ENCODE data around the gene SETD2. TPM values are rescaled to one million over a fixed set of nuclear protein-coding genes. Genes with fewer than 3 reads are reported as not detected.
"Not testable (repeated sequence)": the region's sequence is repeated elsewhere in the genome, so short reads cannot be mapped to it uniquely, and the experiment has no call there.

SETD2 gene
- total RNA-seq, 2 experiments from 2014 or later: 55.7 to 74.5 TPM

DNA sequence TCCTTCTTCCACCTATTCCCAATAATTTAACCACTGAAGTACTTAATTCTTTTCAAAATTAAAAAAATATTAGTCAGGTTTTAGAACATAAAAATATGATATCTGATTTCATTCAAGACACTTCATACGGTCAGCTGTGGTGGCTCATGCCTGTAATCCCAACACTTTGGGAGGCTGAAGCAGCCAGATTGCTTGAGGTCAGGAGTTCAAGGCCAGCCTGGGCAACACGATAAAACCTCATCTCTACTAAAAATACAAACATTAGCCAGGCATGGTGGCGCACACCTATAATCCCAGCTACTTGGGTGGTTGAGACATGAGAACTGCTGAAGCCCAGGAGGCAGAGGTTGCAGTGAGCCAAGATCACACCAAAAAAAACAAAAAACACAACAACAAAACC lies 127.8 kb downstream of the SETD2 start:
- Histone ChIP-seq H3K27ac (ENCODE audit: low read depth, low read length, poor library complexity, severe bottlenecking) (no peak overlapping the region), H4K20me1 (ENCODE audit: insufficient read depth, low read length) (no peaks in the 10 kb centered on the region), H3K9me2 (ENCODE audit: insufficient read depth, low read length) (no peaks in the 10 kb centered on the region), H3K4me3 (ENCODE audit: low read depth, low read length, poor library complexity, severe bottlenecking) (no peak overlapping the region), H3K79me2 (ENCODE audit: insufficient read depth, low read depth, low read length) (0 out of 2 replicates have a peak, but pooled peaks cover 6% of the 10 kb centered on the region), H3K9me3 (ENCODE audit: low read length) (no peaks in the 10 kb centered on the region), H3K4me2 (ENCODE audit: low read length) (no peak overlapping the region), H3K4me1 (ENCODE audit: insufficient read depth, low read length, poor library complexity, severe bottlenecking) (peaks cover 17% of the 10 kb centered on the region), H3K36me3 (ENCODE audit: insufficient read depth, low read length) (peaks cover 92% of the 10 kb centered on the region), H2AFZ (ENCODE audit: low read length) (no peak overlapping the region)
- no peak for DNase-seq (ENCODE audit: low spot score)
- ChIA-PET CTCF (ENCODE audit: unreplicated experiment) (no interaction called here), POLR2A (interaction anchor here (0.7 to 1.0 kb wide), 2 partner anchors 16 to 27 kb away, joined by 3 read pairs; no protein-coding TSS in a partner anchor)
- TF ChIP-seq, protein P1, sequence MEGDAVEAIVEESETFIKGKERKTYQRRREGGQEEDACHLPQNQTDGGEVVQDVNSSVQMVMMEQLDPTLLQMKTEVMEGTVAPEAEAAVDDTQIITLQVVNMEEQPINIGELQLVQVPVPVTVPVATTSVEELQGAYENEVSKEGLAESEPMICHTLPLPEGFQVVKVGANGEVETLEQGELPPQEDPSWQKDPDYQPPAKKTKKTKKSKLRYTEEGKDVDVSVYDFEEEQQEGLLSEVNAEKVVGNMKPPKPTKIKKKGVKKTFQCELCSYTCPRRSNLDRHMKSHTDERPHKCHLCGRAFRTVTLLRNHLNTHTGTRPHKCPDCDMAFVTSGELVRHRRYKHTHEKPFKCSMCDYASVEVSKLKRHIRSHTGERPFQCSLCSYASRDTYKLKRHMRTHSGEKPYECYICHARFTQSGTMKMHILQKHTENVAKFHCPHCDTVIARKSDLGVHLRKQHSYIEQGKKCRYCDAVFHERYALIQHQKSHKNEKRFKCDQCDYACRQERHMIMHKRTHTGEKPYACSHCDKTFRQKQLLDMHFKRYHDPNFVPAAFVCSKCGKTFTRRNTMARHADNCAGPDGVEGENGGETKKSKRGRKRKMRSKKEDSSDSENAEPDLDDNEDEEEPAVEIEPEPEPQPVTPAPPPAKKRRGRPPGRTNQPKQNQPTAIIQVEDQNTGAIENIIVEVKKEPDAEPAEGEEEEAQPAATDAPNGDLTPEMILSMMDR (conservative IDR thresholded peaks at IDR 0.05; ENCODE audit: low read length): no peak
- TF ChIP-seq EZH2phosphoT487 (IDR thresholded peaks at IDR 0.05; ENCODE audit: borderline replicate concordance, low read depth, low read length): no peak
- intact Hi-C loops (cut with micrococcal nuclease; ENCODE audit: unreplicated experiment): no loop called here
- no TSS peak for BruUV-seq (replicated peaks)

GRCh38 chr3:47035645-47036044 lies 128.3 kb downstream of the SETD2 start:
- Histone ChIP-seq H3K4me3 (ENCODE audit: low read depth, low read length, poor library complexity, severe bottlenecking) (no peak overlapping the region), H3K79me2 (ENCODE audit: insufficient read depth, low read depth, low read length) (0 out of 2 replicates have a peak, but pooled peaks cover 6% of the 10 kb centered on the region), H3K4me2 (ENCODE audit: low read length) (no peak overlapping the region), H3K4me1 (ENCODE audit: insufficient read depth, low read length, poor library complexity, severe bottlenecking) (peaks cover 21% of the 10 kb centered on the region), H2AFZ (ENCODE audit: low read length) (no peak overlapping the region), H3K9me3 (ENCODE audit: low read length) (no peaks in the 10 kb centered on the region), H3K9me2 (ENCODE audit: insufficient read depth, low read length) (no peaks in the 10 kb centered on the region), H4K20me1 (ENCODE audit: insufficient read depth, low read length) (no peaks in the 10 kb centered on the region), H3K36me3 (ENCODE audit: insufficient read depth, low read length) (peaks cover 92% of the 10 kb centered on the region), H3K27ac (ENCODE audit: low read depth, low read length, poor library complexity, severe bottlenecking) (no peak overlapping the region)
- intact Hi-C loops (cut with micrococcal nuclease; ENCODE audit: unreplicated experiment): no loop called here
- TF ChIP-seq, protein P1 (conservative IDR thresholded peaks at IDR 0.05; ENCODE audit: low read length): no peak
- no peak for TF ChIP-seq EZH2phosphoT487 (IDR thresholded peaks at IDR 0.05; ENCODE audit: borderline replicate concordance, low read depth, low read length)
- TSS peak; percentile 39 for BruUV-seq (replicated peaks)
- ChIA-PET POLR2A (interaction anchor here (1.0 kb wide), 1 partner anchor 16 kb away, joined by 3 read pairs; no protein-coding TSS in a partner anchor), CTCF (ENCODE audit: unreplicated experiment) (no interaction called here)
- no peak for DNase-seq (ENCODE audit: low spot score)

DNA sequence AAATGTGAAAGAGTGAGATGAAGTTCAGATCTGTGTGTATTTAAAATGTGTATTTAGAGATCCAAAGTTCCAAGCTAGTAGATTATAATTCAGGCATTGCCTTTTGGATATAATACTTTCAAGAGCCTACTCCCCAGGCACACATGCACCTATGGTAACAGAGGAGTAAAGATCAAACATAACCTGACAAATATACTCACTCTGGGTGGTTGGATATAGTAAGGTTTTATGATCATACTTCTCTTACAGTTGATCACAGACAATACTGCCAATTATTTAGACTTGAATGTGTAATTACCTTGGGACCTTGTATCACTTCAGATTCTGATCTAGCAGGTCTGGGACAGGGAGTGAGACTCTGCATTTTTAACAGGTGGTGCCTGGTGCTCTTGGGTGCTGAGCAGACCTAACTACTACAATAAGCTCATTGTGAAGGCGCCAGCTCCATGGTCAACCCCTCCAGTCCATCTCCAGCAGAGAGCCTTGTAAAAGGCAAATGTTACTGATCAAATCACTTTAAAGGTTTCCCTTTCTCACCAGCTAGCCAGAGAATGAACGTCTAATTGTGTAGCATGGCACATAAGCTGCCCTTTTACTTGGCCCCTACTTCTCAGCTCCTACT lies 128.9 kb downstream of the SETD2 start:
- intact Hi-C loops (cut with micrococcal nuclease; ENCODE audit: unreplicated experiment): no loop called here
- CTCF ChIA-PET (ENCODE audit: unreplicated experiment): no interaction called here

GRCh38 chr3:47031041-47031440 lies 132.9 kb downstream of the SETD2 start:
- BruUV-seq (replicated peaks); H3K4me2 ChIP-seq (ENCODE audit: low read length); DNase-seq (ENCODE audit: low spot score); H4K20me1 ChIP-seq (ENCODE audit: insufficient read depth, low read length); intact Hi-C loops (cut with micrococcal nuclease; ENCODE audit: unreplicated experiment); H2AFZ ChIP-seq (ENCODE audit: low read length); CTCF ChIA-PET (ENCODE audit: unreplicated experiment); H3K9me2 ChIP-seq (ENCODE audit: insufficient read depth, low read length); H3K27ac ChIP-seq (ENCODE audit: low read depth, low read length, poor library complexity, severe bottlenecking); H3K9me3 ChIP-seq (ENCODE audit: low read length); H3K4me3 ChIP-seq (ENCODE audit: low read depth, low read length, poor library complexity, severe bottlenecking): not testable (repeated sequence)
- peaks cover 13% of the 10 kb centered on the region; the same call in 1 of the 2 replicates for H3K79me2 ChIP-seq (ENCODE audit: insufficient read depth, low read depth, low read length)
- peaks cover 13% of the 10 kb centered on the region for H3K4me1 ChIP-seq (ENCODE audit: insufficient read depth, low read length, poor library complexity, severe bottlenecking)
- POLR2A ChIA-PET: interaction anchor here (0.5 to 2.5 kb wide), 4 partner anchors 9 to 70 kb away, joined by 3 to 9 read pairs (median 4); no protein-coding TSS in a partner anchor
- peaks cover 79% of the 10 kb centered on the region for H3K36me3 ChIP-seq (ENCODE audit: insufficient read depth, low read length)

More for the DNA sequence above, 128.9 kb downstream of the SETD2 start:
- DNase-seq (ENCODE audit: low spot score): no peak
- H3K36me3 ChIP-seq (ENCODE audit: insufficient read depth, low read length): peaks cover 90% of the 10 kb centered on the region
- H3K4me2 ChIP-seq (ENCODE audit: low read length): no peak overlapping the region
- peaks cover 11% of the 10 kb centered on the region; the same call in 1 of the 2 replicates for H3K79me2 ChIP-seq (ENCODE audit: insufficient read depth, low read depth, low read length)
- no peak overlapping the region for H3K4me3 ChIP-seq (ENCODE audit: low read depth, low read length, poor library complexity, severe bottlenecking)
- no peak overlapping the region for H2AFZ ChIP-seq (ENCODE audit: low read length)
- H3K27ac ChIP-seq (ENCODE audit: low read depth, low read length, poor library complexity, severe bottlenecking): no peak overlapping the region
- no peaks in the 10 kb centered on the region for H4K20me1 ChIP-seq (ENCODE audit: insufficient read depth, low read length)
- H3K9me3 ChIP-seq (ENCODE audit: low read length): no peaks in the 10 kb centered on the region
- H3K4me1 ChIP-seq (ENCODE audit: insufficient read depth, low read length, poor library complexity, severe bottlenecking): peaks cover 21% of the 10 kb centered on the region
- POLR2A ChIA-PET: interaction anchor here (0.6 to 1.0 kb wide), 3 partner anchors 15 to 1532 kb away, joined by 3 read pairs; no protein-coding TSS in a partner anchor
- BruUV-seq (replicated peaks): no TSS peak
- TF ChIP-seq, protein P1 (conservative IDR thresholded peaks at IDR 0.05; ENCODE audit: low read length): no peak
- TF ChIP-seq EZH2phosphoT487 (IDR thresholded peaks at IDR 0.05; ENCODE audit: borderline replicate concordance, low read depth, low read length): no peak
- no peaks in the 10 kb centered on the region for H3K9me2 ChIP-seq (ENCODE audit: insufficient read depth, low read length)
